Fibroblast of lung (primary cell): Measurements from ENCODE around the gene FAP.

ENCODE experiments used
- EZH2 ChIP-seq: IDR thresholded peaks from 2 replicates; pipeline ENCODE4 v1.5.1; 2012; ENCODE audit warnings: low read length, control low read depth, mild to moderate bottlenecking; ENCODE audit errors: missing control alignments
- TF ChIP-seq, protein P1 (sequence below), 2 donors: IDR thresholded peaks in 1 of 2; conservative IDR thresholded peaks in 1 of 2; 1 replicate in 1 of 2; 2 replicates in 1 of 2; pipeline ENCODE4 v1.5.1; 2011 to 2012; ENCODE audit warnings: low read length in 2 of 2, control low read depth in 1 of 2, inconsistent platforms in 1 of 2, low read depth in 1 of 2, mild to moderate bottlenecking in 1 of 2

DNA sequence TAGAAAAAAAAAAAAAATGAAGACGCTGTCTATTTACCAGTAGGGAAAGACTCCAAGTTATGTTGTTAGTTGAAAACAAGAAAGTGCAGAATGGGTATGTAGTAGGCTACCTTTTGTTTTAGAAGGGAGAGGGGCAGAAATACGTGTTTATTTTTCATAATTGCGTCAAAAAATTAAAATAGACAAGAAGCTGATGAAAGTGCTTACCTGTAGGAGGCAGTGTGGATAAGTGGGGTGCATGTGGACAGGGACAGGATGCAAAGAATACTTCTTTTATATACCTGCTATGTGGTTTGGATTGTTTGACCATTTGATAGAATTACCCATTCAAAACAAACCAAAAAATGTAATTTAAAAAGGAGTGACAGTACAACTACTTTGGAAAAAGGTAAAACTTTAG, 88.2 kb downstream of the FAP start:
- TF ChIP-seq, protein P1, sequence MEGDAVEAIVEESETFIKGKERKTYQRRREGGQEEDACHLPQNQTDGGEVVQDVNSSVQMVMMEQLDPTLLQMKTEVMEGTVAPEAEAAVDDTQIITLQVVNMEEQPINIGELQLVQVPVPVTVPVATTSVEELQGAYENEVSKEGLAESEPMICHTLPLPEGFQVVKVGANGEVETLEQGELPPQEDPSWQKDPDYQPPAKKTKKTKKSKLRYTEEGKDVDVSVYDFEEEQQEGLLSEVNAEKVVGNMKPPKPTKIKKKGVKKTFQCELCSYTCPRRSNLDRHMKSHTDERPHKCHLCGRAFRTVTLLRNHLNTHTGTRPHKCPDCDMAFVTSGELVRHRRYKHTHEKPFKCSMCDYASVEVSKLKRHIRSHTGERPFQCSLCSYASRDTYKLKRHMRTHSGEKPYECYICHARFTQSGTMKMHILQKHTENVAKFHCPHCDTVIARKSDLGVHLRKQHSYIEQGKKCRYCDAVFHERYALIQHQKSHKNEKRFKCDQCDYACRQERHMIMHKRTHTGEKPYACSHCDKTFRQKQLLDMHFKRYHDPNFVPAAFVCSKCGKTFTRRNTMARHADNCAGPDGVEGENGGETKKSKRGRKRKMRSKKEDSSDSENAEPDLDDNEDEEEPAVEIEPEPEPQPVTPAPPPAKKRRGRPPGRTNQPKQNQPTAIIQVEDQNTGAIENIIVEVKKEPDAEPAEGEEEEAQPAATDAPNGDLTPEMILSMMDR (conservative IDR thresholded peaks at IDR 0.05 in 1 of 2, IDR thresholded peaks at IDR 0.05 in 1 of 2; ENCODE audit: low read depth in 1 of 2, low read length in 2 of 2) = no peak
- TF ChIP-seq EZH2 = no peak
